ENCODE results near the gene AP3S2.

The AP3S2 gene

GRCh38 chr15:89812847-89813320 is 80.9 kb downstream of the AP3S2 start:
- DNase-seq: no peak

DNA sequence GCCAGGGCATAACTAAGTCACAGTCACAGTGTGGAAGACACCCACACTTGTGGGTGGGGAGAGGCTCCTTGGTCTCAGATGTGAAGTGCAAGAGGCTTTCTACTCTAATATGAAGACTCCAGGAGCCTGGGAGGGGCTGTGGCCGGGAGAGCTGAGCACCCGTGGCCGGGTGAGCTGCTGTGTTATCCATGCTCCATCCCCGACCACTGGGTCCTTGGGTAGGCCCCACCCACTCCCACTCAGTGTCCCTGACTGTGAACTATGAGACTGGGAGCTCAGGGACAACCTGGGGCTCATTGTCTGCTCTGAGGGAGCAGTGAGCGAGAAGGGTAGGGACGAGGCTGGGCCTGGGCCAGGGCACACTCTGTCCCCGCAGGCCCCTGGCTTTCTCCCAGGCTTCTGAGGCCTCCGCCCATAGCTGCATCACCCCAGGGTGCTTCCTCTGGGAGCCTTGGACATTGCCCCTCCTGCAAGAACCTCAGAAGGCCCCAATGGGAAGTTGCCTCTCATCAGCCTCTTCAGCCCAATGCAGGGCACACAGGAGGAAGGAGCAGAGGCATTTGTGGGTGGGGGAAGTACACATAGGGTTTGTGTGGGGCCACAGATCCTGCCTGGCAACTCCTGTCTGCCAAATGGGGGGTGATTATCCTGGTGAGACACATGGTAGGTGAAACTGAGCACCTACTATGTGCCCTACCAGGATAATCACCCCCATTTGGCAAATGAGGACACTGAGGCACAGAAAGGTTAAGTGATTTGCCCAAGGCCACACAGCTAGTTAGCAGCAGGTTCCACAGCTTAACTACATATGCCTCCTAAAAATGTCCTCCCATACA is 81.6 kb downstream of the AP3S2 start:
- DNase-seq: no peak

DNA sequence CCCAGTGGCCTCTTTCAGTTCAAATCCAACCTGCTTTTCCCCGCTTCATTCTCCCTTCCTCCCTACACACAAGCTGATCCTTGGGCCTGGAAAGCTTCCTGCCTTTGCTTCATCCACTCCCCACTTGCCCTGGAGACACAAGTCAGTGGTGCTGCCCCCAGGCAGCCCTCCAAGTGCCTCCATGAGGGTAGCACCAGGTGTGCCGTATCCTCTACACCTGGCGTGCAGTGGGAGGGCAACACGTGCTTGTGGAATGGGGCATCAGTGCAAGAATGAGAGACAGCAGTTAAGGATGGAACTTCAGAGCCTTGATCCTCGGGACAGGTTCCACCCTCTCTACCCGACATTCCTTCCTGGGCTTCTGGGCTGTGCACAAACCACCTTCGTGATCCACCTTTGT is 83.0 kb downstream of the AP3S2 start:
- DNase-seq: no peak

DNA sequence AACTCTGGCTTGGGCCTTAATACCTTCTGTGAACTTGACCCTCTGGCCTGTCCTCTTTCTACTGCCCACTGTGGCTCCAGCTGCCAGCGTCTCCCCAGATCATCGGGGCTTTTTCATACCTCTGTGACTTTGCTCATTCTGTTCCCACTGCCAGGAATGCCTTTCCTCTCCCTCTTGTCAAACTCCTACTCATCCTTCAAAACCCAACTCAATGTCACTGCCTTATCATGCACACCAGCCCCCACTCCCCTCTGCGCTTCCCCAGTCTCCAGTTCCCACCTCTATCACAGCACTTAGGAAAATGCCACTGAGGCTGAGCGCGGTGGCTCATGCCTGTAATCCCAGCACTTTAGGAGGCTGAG is 84.0 kb downstream of the AP3S2 start:
- DNase-seq: no peak

DNA sequence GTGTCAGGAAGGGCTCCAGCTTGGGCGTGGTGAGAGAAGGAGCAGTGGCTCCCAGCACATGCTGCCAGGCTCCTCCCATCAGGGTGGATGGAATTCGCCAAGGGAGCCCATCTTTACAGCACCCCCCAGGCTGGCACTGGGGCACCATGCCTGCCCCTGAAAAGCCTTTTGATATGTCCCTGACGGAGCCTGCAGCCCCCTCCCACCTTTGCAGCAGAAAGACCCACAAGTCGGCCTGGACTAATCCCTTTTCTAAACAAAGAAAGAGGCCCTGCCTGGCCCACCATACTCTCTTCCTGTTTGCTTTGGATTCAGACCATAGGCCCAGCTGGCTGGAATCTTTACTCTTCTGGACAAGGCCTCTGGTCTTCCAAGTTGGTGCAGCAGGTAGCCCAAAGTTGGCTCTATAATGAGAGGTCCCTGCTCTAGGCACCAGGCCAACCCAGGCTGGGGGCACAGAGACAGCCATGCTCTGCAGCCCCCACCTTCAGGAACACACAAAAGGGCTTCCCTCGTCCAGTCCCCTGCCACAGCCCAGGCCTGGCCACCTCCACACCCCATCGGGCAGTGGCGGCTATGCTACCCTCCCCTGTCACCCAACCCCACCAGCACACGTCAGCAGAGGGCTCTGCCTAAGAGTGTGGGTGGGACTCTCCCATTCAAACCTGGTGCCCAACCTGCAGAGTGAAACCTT is 84.6 kb downstream of the AP3S2 start:
- DNase-seq: no peak

- no peak for DNase-seq
These were observed 85.5 kb downstream of the AP3S2 start for GRCh38 chr15:89808160-89808870.

DNA sequence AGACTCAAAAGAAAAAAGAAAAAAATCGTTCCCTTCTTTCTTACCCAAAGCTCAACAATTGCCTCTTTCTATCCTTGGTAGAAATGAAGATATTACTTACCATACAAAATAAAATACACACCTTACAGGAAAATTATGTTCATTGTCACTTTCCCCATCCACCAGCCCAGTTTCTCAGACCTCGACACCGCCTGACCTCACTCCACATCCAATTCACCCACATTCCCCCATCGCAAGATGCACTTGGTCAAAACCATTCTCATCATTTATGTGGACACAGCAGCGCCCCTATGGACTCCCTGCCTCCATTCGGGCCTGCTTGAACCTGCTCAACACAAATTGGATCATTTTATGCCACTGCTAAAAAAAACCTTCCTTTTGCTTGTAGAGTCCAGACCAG is 86.1 kb downstream of the AP3S2 start:
- DNase-seq: no peak

DNA sequence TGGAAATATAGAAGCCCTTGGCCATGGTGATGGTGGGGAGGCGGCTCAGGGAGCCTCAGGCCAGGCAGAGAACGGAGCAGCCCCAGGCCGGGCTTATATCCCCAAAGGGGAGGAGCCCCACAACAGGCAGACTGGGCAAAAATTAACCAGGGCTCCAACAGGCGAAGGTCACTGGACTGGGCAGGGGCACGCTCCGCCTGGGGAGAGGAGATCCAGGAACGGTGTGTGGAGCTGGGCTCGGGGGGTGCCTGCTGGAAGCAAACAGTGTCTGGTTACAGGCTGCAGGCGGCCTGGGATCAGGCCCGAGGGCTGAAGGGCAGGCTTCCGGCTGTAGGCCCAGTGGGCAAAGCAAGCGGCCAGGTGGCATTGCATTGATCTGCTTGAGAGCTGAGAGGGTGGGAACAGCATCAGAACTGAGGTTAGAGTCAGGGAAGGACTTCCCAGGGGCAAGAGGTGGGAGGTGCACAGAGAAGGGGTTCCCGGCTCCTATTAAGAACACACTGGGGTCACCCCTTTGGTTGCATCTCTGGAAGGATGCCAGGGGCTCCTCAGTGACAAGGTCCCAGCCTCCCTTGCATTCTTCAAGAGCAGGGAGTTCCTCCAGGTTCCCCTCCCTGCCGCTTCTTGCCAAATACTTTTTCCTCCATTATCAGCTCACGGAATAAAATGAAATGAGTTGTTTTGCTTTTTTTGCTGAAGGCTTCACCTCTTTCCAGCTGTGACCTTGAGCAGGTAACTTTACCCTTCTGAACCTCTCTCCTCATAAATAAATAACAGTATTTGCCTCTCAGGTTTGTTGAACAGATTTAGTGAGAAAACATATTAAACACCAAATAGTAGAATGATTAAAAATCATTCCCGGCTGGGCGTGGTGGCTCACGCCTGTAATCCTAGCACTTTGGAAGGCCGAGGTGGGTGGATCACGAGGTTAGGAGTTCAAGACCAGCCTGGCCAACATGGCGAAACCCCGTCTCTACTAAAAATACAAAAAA is 86.9 kb downstream of the AP3S2 start:
- no peak for DNase-seq

DNA sequence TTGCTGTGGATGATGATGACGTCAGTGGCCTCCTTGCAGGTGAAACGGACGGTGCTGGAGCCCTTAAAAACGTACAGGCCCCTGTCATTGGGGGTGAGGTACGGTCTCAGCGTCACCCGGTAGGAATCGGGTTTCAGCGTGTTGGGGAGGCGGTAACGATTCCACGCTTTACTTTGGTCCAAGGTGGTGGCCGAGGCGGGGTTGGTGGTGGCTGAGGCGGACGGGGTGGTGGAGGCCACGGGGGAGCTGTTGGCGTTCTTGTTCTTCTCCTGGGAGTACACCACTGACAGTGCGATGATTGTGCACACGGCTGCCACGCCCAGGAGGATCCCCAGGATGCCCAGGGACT is 87.6 kb downstream of the AP3S2 start:
- no peak for DNase-seq

GRCh38 chr15:89805241-89806209 is 88.3 kb downstream of the AP3S2 start:
- DNase-seq: no peak

GRCh38 chr15:89803941-89804800 is 89.6 kb downstream of the AP3S2 start:
- DNase-seq: no peak

- DNase-seq: no peak
These were observed 90.6 kb downstream of the AP3S2 start for GRCh38 chr15:89802986-89803824.

DNA sequence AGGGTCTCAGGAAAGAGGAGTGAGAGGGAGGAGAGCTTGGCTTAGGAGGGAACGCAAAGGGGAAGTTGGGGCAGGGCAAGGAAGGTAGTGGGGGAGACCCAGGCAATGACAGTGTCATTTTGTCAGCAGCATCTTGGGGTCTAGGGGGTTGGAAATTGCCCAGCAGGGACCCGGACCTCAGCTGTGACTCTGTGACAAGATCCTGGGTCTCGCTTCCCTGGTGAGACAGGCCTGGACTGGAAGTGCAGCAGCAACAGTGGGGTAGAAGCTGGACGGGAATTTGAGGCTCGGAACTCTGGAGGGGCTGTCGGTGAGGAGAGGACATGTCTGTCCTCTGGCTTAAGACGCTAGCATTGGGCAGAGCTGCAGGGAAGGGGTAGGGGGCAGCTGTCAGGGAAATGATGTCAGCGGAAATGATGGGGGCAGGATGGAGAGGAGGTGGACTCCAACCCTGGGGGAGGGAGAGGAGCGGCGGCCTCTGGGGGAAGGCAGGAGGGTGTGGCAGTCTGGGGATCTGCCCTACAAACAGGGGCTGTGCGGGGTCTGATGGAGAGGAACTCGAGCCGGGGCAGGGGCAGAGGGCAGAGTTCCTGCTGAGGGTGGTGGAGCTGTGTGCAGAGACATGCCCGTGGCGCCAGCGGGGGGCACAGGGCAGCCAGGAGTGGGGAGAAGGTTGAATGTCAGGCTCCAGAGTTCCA is 91.4 kb downstream of the AP3S2 start:
- no peak for DNase-seq

GRCh38 chr15:89801471-89802195 is 92.2 kb downstream of the AP3S2 start:
- no peak for DNase-seq

DNA sequence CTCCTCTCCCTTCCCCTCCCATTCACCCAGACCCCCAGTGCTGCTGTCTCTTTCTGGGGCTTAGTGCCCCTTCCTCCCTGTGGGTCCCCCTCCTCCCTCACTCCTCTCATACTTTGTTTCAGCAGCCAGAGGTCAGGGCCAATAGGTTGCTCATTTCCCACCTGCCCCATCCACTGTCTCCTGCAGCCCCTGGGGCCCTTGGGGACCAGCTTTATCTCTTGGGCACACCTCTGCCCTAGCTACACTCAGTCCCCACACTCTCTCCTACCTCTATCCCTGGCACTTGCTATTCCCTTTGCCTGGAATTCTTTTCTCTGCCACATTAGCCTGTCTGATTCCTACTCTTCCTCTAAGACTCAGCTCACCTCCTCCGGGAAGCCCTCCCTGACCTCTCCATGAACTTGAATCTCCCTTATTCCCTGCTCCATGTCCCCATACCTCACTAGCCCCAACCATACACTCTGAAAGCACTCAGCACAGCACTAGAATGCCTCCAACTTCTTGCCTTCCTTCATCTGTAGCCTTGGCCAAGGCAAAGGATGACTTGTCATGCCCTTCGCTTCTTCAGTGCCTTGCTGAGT is 93.8 kb downstream of the AP3S2 start:
- no peak for DNase-seq

DNA sequence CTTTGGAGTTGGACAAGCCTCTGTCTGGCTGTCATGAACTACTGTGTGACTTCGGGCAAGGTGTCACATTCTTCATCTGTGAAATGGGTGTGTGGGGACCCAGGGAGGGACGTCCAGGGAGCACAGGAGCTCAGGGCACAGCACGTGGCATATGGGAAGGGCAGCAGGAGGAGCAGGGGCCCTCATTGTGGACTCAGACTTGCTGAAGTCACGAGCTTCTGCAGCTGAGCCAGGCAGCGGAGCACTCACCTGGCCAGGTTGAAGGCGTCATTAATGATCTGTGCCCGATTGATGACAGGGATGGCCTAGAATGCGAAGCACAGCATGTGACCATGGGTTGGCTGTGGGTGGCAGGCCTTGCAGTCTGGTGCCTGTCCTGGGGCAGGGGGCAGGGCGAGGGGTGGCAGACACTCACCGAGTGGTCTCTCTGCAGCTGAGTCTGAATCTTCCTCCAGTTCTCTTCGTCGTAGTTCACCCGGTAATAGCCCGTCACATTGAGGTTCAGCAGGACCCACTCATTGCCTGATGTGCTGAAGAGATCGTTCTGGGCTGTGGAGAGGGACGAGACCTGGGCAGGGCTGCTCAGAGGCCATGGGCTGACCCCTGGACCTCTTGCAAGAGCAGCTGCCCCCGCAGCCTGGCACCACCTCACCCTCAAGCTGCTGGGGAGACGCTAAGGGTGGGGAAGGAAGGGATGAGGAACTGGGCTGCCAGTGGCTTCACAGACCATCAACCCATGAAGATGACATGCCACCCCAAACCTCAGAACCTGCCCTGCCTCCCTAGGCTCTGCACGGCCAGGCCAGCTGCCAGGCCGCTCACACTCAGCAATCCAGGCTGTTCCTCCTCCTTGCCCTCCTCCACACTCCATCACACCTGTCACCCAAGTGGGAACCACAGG is 94.5 kb downstream of the AP3S2 start:
- no peak for DNase-seq

All from stimulated activated naive CD4-positive, alpha-beta T cell treated with Interleukin-2 at 50 U/mL for 16 hours (primary cell).